GM12878 (cell line): Measurements from ENCODE around the gene HMBS. TPM values are rescaled to one million over a fixed set of nuclear protein-coding genes. Genes with fewer than 3 reads are reported as not detected.
A peak's percentile ranks its signal among the peaks of the same experiment; 100 is the strongest.

Experiments used
- ATAC-seq: fragments of 200-7000 bp; cut with Tn5 transposase; 3 replicates; pipeline ENCODE4 v1.9.1; 2020; ENCODE audit warnings: mild to moderate bottlenecking, moderate library complexity
- BruUV-seq: library from RNA; stranded (reverse); fragments of 400-500 nt; replicated peaks from 2 replicates; lab custom pipeline; 2021; lab: Mats Ljungman, UMichigan
- CTCF ChIA-PET: fragments of 300-600 bp; sonication (Branson Sonifier 250); formaldehyde crosslinking; extraction: SDS; loops from one replicate; lab custom pipeline; 2021; ENCODE audit warnings: inconsistent platforms; lab: Yijun Ruan, JAX
- POLR2A ChIA-PET: fragments of 350-600 bp; formaldehyde crosslinking; extraction: SDS; loops from one replicate; lab custom pipeline; 2021; ENCODE audit warnings: inconsistent platforms; lab: Charles Lee
- RAD21 ChIA-PET: fragments of 300-600 bp; sonication (Branson Sonifier 250); formaldehyde crosslinking; loops from one replicate; lab custom pipeline; 2023; ENCODE audit warnings: antibody characterized with exemption; ENCODE audit not compliant: unreplicated experiment; lab: Charles Lee
- SMC1A ChIA-PET: fragments of 300-600 bp; sonication (Branson Sonifier 250); formaldehyde crosslinking; loops from one replicate; lab custom pipeline; 2023; ENCODE audit not compliant: unreplicated experiment, uncharacterized antibody; lab: Charles Lee
- DNase-seq: peaks from one replicate; pipeline ENCODE4 v3.0.0-alpha.2; 2011; ENCODE audit warnings: low read depth, low spot score
- FAIRE-seq: peaks from 3 replicates; lab custom pipeline; 2011; peaks lifted over from hg19 to GRCh38; lab: Jason Lieb, UNC
- H2AFZ ChIP-seq: 2 replicates; pipeline ENCODE4 v1.6.0; 2011; ENCODE audit warnings: low read depth, low read length, control low read depth; ENCODE audit not compliant: control insufficient read depth
- H3K27ac ChIP-seq: 2 replicates; pipeline ENCODE4 v1.5.1; 2011; ENCODE audit warnings: control low read depth; ENCODE audit not compliant: control insufficient read depth, insufficient read depth
- H3K27me3 ChIP-seq, 2 experiments: replicated peaks in 1 of 2; 2 replicates each; pipeline versions ENCODE4 v1.6.0 to v1.6.1; 2011; ENCODE audit warnings: low read length in 1 of 2; ENCODE audit not compliant: control insufficient read depth in 2 of 2, insufficient read depth in 2 of 2
- H3K36me3 ChIP-seq, 2 experiments: 2 replicates each; pipeline ENCODE4 v1.5.1; 2011; ENCODE audit warnings: low read length in 1 of 2; ENCODE audit not compliant: control insufficient read depth in 2 of 2, insufficient read depth in 2 of 2
- H3K4me1 ChIP-seq: 2 replicates; pipeline ENCODE4 v1.6.1; 2011; ENCODE audit warnings: mild to moderate bottlenecking, low read length, moderate library complexity, mixed read lengths; ENCODE audit not compliant: control insufficient read depth, insufficient read depth
- H3K4me2 ChIP-seq: 2 replicates; pipeline ENCODE4 v1.6.0; 2011; ENCODE audit warnings: control low read depth; ENCODE audit not compliant: control insufficient read depth, insufficient read depth
- H3K4me3 ChIP-seq: fragments of 200-600 bp; sonication (generic); 2 replicates; pipeline ENCODE4 v1.5.1; 2016
- H3K79me2 ChIP-seq: 2 replicates; pipeline ENCODE4 v1.6.0; 2011; ENCODE audit warnings: low read length; ENCODE audit not compliant: control insufficient read depth, insufficient read depth
- H3K9ac ChIP-seq: 2 replicates; pipeline ENCODE4 v1.8.0; 2011; ENCODE audit warnings: low read length, control low read depth, mixed read lengths; ENCODE audit not compliant: control insufficient read depth, insufficient read depth
- H3K9me3 ChIP-seq: replicated peaks from 3 replicates; pipeline ENCODE4 v1.5.1; 2011; ENCODE audit warnings: mild to moderate bottlenecking, low read length; ENCODE audit not compliant: control insufficient read depth, insufficient read depth
- H4K20me1 ChIP-seq: 2 replicates; pipeline ENCODE4 v1.6.0; 2011; ENCODE audit not compliant: control insufficient read depth, insufficient read depth
- BMI1 ChIP-seq: fragments of 450-650 bp; IDR thresholded peaks from 2 replicates; pipeline ENCODE4 v1.6.1; 2016; ENCODE audit warnings: mild to moderate bottlenecking, moderate library complexity, borderline replicate concordance
- JUND ChIP-seq: IDR thresholded peaks from 2 replicates; pipeline ENCODE4 v1.6.1; 2012; ENCODE audit warnings: low read depth, mild to moderate bottlenecking, low read length, improper control_type of control experiment, moderate library complexity
- NFYB ChIP-seq: IDR thresholded peaks from 2 replicates; pipeline ENCODE4 v1.6.1; 2011; ENCODE audit warnings: low read depth, mild to moderate bottlenecking, low read length, improper control_type of control experiment, moderate library complexity; ENCODE audit not compliant: insufficient read depth
- RAD21 ChIP-seq: IDR thresholded peaks from 2 replicates; pipeline ENCODE4 v1.6.1; 2011; ENCODE audit warnings: mild to moderate bottlenecking, low read depth, low read length, moderate library complexity; ENCODE audit not compliant: insufficient read depth
- RBBP5 ChIP-seq: fragments of 200-600 bp; sonication (generic); conservative IDR thresholded peaks from 2 replicates; pipeline ENCODE4 v1.6.1; 2016
- SMARCA5 ChIP-seq: fragments of 450-650 bp; IDR thresholded peaks from 2 replicates; pipeline ENCODE4 v1.6.1; 2017; ENCODE audit warnings: mild to moderate bottlenecking
- SMC3 ChIP-seq: IDR thresholded peaks from 2 replicates; pipeline ENCODE4 v1.6.1; 2011; ENCODE audit warnings: low read length, improper control_type of control experiment, borderline replicate concordance
- ZNF24 ChIP-seq: fragments of 450-650 bp; IDR thresholded peaks from 2 replicates; pipeline ENCODE4 v1.6.1; 2017; ENCODE audit warnings: antibody characterized with exemption, mild to moderate bottlenecking
- WGBS: methylation state at CpG from one replicate; pipeline ENCODE4 v1.1.6; 2016; ENCODE audit warnings: low lambda C conversion rate; ENCODE audit not compliant: insufficient replicate concordance, insufficient coverage; ENCODE audit errors: missing lambda C conversion rate; 5-methylcytosine and 5-hydroxymethylcytosine counted together
- in situ Hi-C: fragments of 300-500 bp; cut with MboI; formaldehyde crosslinking; loops from 9 replicates; pipeline ENCODE4 v1.14.3; 2018; ENCODE audit warnings: mixed read lengths
- intact Hi-C: fragments of 100-400 bp; cut with micrococcal nuclease; formaldehyde crosslinking; loops from one replicate; pipeline ENCODE4 v1.14.2; 2022; ENCODE audit not compliant: unreplicated experiment
- polyA plus RNA-seq, 11 experiments: library from polyadenylated mRNA; depleted of rRNA in 4 of 11; unstranded in 6 of 11; stranded (reverse) in 5 of 11; fragments of >200 nt; fragmentation: Nextera tagmentation in 4 of 11; fragmentation: Illumina TruSeq in 1 of 11; extraction: Ambion mirVana in 4 of 11; extraction: Trizol in 1 of 11; gene quantifications; 1 replicate in 1 of 11; 2 replicates in 10 of 11; pipeline versions ENCODE4 v1.2.1 to v1.2.3, GENCODE V29; 2011 to 2016; ENCODE audit warnings: inconsistent platforms in 2 of 11, missing spikeins in 2 of 11, low read depth in 1 of 11
- total RNA-seq, 4 experiments: library from RNA; depleted of rRNA in 3 of 4; stranded (reverse); fragments of >200 nt in 3 of 4; fragmentation: Illumina TruSeq in 1 of 4; extraction: Trizol in 1 of 4; gene quantifications; 2 replicates each; pipeline versions ENCODE4 v1.2.1 to v1.2.3, GENCODE V29; 2013 to 2021
- TF ChIP-seq, protein P1 (sequence below), 3 experiments: IDR thresholded peaks in 2 of 3; conservative IDR thresholded peaks in 1 of 3; 2 replicates each; pipeline ENCODE4 v1.5.1; 2011; ENCODE audit warnings: low read depth in 3 of 3, low read length in 3 of 3, mild to moderate bottlenecking in 3 of 3, control low read depth in 2 of 3, moderate library complexity in 2 of 3, inconsistent platforms in 1 of 3, mixed read lengths in 1 of 3; ENCODE audit not compliant: control insufficient read depth in 2 of 3, insufficient read depth in 1 of 3; ENCODE audit errors: extremely low read depth in 1 of 3
- TF ChIP-seq, protein P2 (sequence below): fragments of 450-650 bp; IDR thresholded peaks from 2 replicates; pipeline ENCODE4 v1.6.1; 2016; ENCODE audit warnings: mild to moderate bottlenecking

HMBS gene
- total and polyA plus RNA-seq, 10 of the 15 experiments (the other 5 are each of a cell fraction or from before 2014, with no cell fraction given): 17.7 to 96.7 (median 49.7) TPM

DNA sequence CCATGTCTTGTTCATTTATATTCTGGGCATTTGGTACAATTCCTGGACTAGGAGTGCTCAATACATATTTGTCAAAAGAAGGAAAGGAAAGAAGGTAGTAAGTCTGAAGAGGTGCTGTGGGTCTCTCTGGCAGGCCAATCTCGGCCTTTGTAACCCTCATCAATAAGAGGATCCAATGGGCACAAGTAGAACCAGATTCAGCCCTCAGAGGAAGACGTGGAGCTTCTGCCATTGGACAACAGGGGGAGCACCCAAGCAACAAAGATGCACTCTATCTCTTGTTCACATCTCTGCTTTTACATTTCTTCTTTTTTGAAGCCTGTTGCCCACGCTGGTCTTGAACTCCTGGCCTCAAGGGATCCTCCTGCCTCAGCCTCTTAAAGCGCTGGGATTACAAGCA lies 19.3 kb upstream of the HMBS start:
- TF ChIP-seq ZNF24: 0 out of 2 replicates have a peak, but pooled peaks have one; percentile 13
- TF ChIP-seq, protein P1, sequence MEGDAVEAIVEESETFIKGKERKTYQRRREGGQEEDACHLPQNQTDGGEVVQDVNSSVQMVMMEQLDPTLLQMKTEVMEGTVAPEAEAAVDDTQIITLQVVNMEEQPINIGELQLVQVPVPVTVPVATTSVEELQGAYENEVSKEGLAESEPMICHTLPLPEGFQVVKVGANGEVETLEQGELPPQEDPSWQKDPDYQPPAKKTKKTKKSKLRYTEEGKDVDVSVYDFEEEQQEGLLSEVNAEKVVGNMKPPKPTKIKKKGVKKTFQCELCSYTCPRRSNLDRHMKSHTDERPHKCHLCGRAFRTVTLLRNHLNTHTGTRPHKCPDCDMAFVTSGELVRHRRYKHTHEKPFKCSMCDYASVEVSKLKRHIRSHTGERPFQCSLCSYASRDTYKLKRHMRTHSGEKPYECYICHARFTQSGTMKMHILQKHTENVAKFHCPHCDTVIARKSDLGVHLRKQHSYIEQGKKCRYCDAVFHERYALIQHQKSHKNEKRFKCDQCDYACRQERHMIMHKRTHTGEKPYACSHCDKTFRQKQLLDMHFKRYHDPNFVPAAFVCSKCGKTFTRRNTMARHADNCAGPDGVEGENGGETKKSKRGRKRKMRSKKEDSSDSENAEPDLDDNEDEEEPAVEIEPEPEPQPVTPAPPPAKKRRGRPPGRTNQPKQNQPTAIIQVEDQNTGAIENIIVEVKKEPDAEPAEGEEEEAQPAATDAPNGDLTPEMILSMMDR (IDR thresholded peaks at IDR 0.05 in 2 of 3, conservative IDR thresholded peaks at IDR 0.05 in 1 of 3; ENCODE audit: control insufficient read depth in 2 of 3, extremely low read depth in 1 of 3, insufficient read depth in 1 of 3, low read depth in 3 of 3, low read length in 3 of 3): peak; percentile 57 to 67 (median 67)
- 0 out of 2 replicates have a peak, but pooled peaks have one; percentile 11 for TF ChIP-seq NFYB
- TF ChIP-seq RAD21: peak; percentile 49
- no peak for TF ChIP-seq JUND
- TF ChIP-seq SMARCA5: 0 out of 2 replicates have a peak, but pooled peaks have one; percentile 31
- no peak for TF ChIP-seq BMI1
- TF ChIP-seq RBBP5: no peak
- TF ChIP-seq SMC3: peak; percentile 52; the same call in 1 of the 2 replicates
- TF ChIP-seq, protein P2, sequence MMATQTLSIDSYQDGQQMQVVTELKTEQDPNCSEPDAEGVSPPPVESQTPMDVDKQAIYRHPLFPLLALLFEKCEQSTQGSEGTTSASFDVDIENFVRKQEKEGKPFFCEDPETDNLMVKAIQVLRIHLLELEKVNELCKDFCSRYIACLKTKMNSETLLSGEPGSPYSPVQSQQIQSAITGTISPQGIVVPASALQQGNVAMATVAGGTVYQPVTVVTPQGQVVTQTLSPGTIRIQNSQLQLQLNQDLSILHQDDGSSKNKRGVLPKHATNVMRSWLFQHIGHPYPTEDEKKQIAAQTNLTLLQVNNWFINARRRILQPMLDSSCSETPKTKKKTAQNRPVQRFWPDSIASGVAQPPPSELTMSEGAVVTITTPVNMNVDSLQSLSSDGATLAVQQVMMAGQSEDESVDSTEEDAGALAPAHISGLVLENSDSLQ: no peak
- RAD21 ChIA-PET: interaction anchor here (1.0 kb wide), 2 partner anchors 41 to 219 kb away, joined by 3 read pairs; no protein-coding TSS in a partner anchor
- peak; percentile 13 for FAIRE-seq

More for the DNA sequence above, 19.3 kb upstream of the HMBS start:
- CTCF ChIA-PET: interaction anchor here (0.6 to 1.8 kb wide), 9 partner anchors 18 to 281 kb away, joined by 3 to 9 read pairs (median 4); partner anchors contain the start of gene HMBS
- SMC1A ChIA-PET: interaction anchor here (0.9 to 1.0 kb wide), 2 partner anchors 34 to 131 kb away, joined by 3 to 4 read pairs; no protein-coding TSS in a partner anchor
- WGBS: 34% methylated on average over 4 of the region's 4 CpGs
- H3K27ac ChIP-seq: no peak overlapping the region
- intact Hi-C loops (loop anchor here (1.0 to 5.0 kb wide), 2 partner anchors 132 to 272 kb away; no protein-coding TSS in a partner anchor), in situ Hi-C loops (no loop called here)
- H3K27me3 ChIP-seq: no peaks in the 10 kb centered on the region
- H2AFZ ChIP-seq: no peak overlapping the region
- H4K20me1 ChIP-seq: no peaks in the 10 kb centered on the region
- no peak overlapping the region for H3K9ac ChIP-seq
- H3K4me1 ChIP-seq: no peaks in the 10 kb centered on the region
- H3K36me3 ChIP-seq: no peaks in the 10 kb centered on the region
- H3K4me3 ChIP-seq: no peak overlapping the region
- H3K79me2 ChIP-seq: peaks cover 10% of the 10 kb centered on the region
- DNase-seq (no peak), ATAC-seq (peak; percentile 71)
- no TSS peak for BruUV-seq
- no peak overlapping the region for H3K4me2 ChIP-seq
- POLR2A ChIA-PET: interaction anchor here (0.6 to 3.5 kb wide), 3 partner anchors 20 to 37 kb away, joined by 3 to 48 read pairs (median 3); partner anchors contain the start of gene HMBS
- H3K9me3 ChIP-seq: no peaks in the 10 kb centered on the region
